ENCODE measurements around the gene INVS. TPM values are rescaled to one million over a fixed set of nuclear protein-coding genes. Genes with fewer than 3 reads are reported as not detected.

The INVS gene
- total and polyA plus RNA-seq, 2 of the 4 experiments (the other 2 are of a cell fraction), result 9.2 to 33.5 TPM

GRCh38 chr9:100346836-100347235 is 247.8 kb downstream of the INVS start:
- ATAC-seq (ENCODE audit: low read depth), result peak; percentile 77
- POLR2A ChIA-PET (ENCODE audit: unreplicated experiment), result no interaction called here
- H3K79me1 ChIP-seq (ENCODE audit: low read depth in 1 of 2, low read length in 2 of 2), result peaks cover 5 to 56% of the 10 kb centered on the region in 2 experiments; a peak in 2 of 4 replicates
- H3K27ac ChIP-seq (ENCODE audit: insufficient read depth, low read length), result peak overlapping the region; percentile 1; the same call in 1 of the 2 replicates
- no peak overlapping the region for H3K18ac ChIP-seq (ENCODE audit: low read depth, low read length)
- no peak overlapping the region for H4K5ac ChIP-seq (ENCODE audit: low read depth, low read length)
- H3K23ac ChIP-seq (ENCODE audit: low read depth, low read length), result no peak overlapping the region
- peak; percentile 53 for DNase-seq
- H3K27me3 ChIP-seq (ENCODE audit: control insufficient read depth, insufficient read depth, low read length), result no peaks in the 10 kb centered on the region
- H3K36me3 ChIP-seq (ENCODE audit: control insufficient read depth, insufficient read depth, low read length), result 0 out of 2 replicates have a peak, but pooled peaks cover 3% of the 10 kb centered on the region
- H3K9me3 ChIP-seq (ENCODE audit: control insufficient read depth, insufficient read depth, low read length), result no peaks in the 10 kb centered on the region
- H3K4me2 ChIP-seq (ENCODE audit: low read depth, low read length), result peak overlapping the region; percentile 31; the same call in 1 of the 2 replicates
- H4K20me1 ChIP-seq (ENCODE audit: insufficient read depth, low read length), result peaks cover 31% of the 10 kb centered on the region
- H2AK9ac ChIP-seq (replicated peaks; ENCODE audit: low read depth, low read length, poor library complexity), result no peak overlapping the region
- CTCF ChIA-PET, result no interaction called here
- no peak overlapping the region for H2BK15ac ChIP-seq (ENCODE audit: low read depth, low read length)
- peaks cover 13% of the 10 kb centered on the region for H3K9me1 ChIP-seq (ENCODE audit: insufficient read depth, low read length)
- H3K4me3 ChIP-seq (ENCODE audit: insufficient read depth, low read depth, low read length), result no peak overlapping the region
- H2BK20ac ChIP-seq (ENCODE audit: low read depth, low read length), result no peak overlapping the region
- intact Hi-C loops (cut with micrococcal nuclease), result loop anchor here (2.0 to 5.0 kb wide), 2 partner anchors 82 to 250 kb away; no protein-coding TSS in a partner anchor
- H3K56ac ChIP-seq (ENCODE audit: extremely low read depth, insufficient read depth, low read length), result no peak overlapping the region
- no TSS peak for BruUV-seq (replicated peaks)
- H3K14ac ChIP-seq (replicated peaks; ENCODE audit: low read depth, low read length), result no peak overlapping the region
- peaks cover 2% of the 10 kb centered on the region; the same call in 1 of the 2 replicates for H3K4me1 ChIP-seq (ENCODE audit: control insufficient read depth, insufficient read depth, low read length)
- no peak overlapping the region for H2AK5ac ChIP-seq (ENCODE audit: low read depth, low read length)
- H2BK5ac ChIP-seq (ENCODE audit: low read depth, low read length, poor library complexity, severe bottlenecking), result peak overlapping the region; percentile 40
- no peak overlapping the region for H3K4ac ChIP-seq (ENCODE audit: low read depth, low read length)
- in situ Hi-C loops (cut with MboI; ENCODE audit: low sequenced_read_pairs), result loop anchor here (10.0 kb wide), 1 partner anchor 238 kb away; no protein-coding TSS in a partner anchor
- H3K9ac ChIP-seq (ENCODE audit: low read depth, low read length), result no peak overlapping the region
- 0 out of 4 replicates have a peak overlapping the region, but pooled peaks of 1 of the 2 experiments have one; percentile 4 for H4K8ac ChIP-seq (ENCODE audit: low read depth in 2 of 2, low read length in 2 of 2)
- H2BK120ac ChIP-seq (ENCODE audit: low read depth, low read length), result no peak overlapping the region
- no peak overlapping the region for H4K91ac ChIP-seq (ENCODE audit: insufficient read depth, low read depth, low read length)
- 60% methylated on average over 1 of the region's 3 CpGs; no CpG with 5 or more reads in 1 of the 2 experiments for WGBS, 2 experiments (ENCODE audit: extremely low coverage in 2 of 2, insufficient read length in 1 of 2)
- dilution Hi-C loops (cut with HindIII; ENCODE audit: low sequenced_read_pairs, unreplicated experiment), result no loop called here
- H2AFZ ChIP-seq (replicated peaks; ENCODE audit: low read length, poor library complexity), result no peak overlapping the region
- TF ChIP-seq CEBPB (IDR thresholded peaks at IDR 0.05; ENCODE audit: low read depth, low read length), result peak; percentile 66; the same call in 1 of the 2 replicates
- no peak for TF ChIP-seq USF2 (IDR thresholded peaks at IDR 0.05; ENCODE audit: low read depth, low read length)
- no peak for TF ChIP-seq FOS (IDR thresholded peaks at IDR 0.05; ENCODE audit: low read depth, low read length)
